GM12878 (cell line): Measurements from ENCODE around the gene KLF7. TPM values are rescaled to one million over a fixed set of nuclear protein-coding genes. Genes with fewer than 3 reads are reported as not detected.

Experiments used
- ATAC-seq: fragments of 200-7000 bp; cut with Tn5 transposase; 3 replicates; pipeline ENCODE4 v1.9.1; 2020; ENCODE audit warnings: mild to moderate bottlenecking, moderate library complexity
- BruUV-seq: library from RNA; stranded (reverse); fragments of 400-500 nt; replicated peaks from 2 replicates; lab custom pipeline; 2021; lab: Mats Ljungman, UMichigan
- CTCF ChIA-PET: fragments of 300-600 bp; sonication (Branson Sonifier 250); formaldehyde crosslinking; extraction: SDS; loops from one replicate; lab custom pipeline; 2021; ENCODE audit warnings: inconsistent platforms; lab: Yijun Ruan, JAX
- POLR2A ChIA-PET: fragments of 350-600 bp; formaldehyde crosslinking; extraction: SDS; loops from one replicate; lab custom pipeline; 2021; ENCODE audit warnings: inconsistent platforms; lab: Charles Lee
- RAD21 ChIA-PET: fragments of 300-600 bp; sonication (Branson Sonifier 250); formaldehyde crosslinking; loops from one replicate; lab custom pipeline; 2023; ENCODE audit warnings: antibody characterized with exemption; ENCODE audit not compliant: unreplicated experiment; lab: Charles Lee
- SMC1A ChIA-PET: fragments of 300-600 bp; sonication (Branson Sonifier 250); formaldehyde crosslinking; loops from one replicate; lab custom pipeline; 2023; ENCODE audit not compliant: unreplicated experiment, uncharacterized antibody; lab: Charles Lee
- DNase-seq: peaks from one replicate; pipeline ENCODE4 v3.0.0-alpha.2; 2011; ENCODE audit warnings: low read depth, low spot score
- FAIRE-seq: peaks from 3 replicates; lab custom pipeline; 2011; peaks lifted over from hg19 to GRCh38; lab: Jason Lieb, UNC
- H2AFZ ChIP-seq: 2 replicates; pipeline ENCODE4 v1.6.0; 2011; ENCODE audit warnings: low read depth, low read length, control low read depth; ENCODE audit not compliant: control insufficient read depth
- H3K27ac ChIP-seq: 2 replicates; pipeline ENCODE4 v1.5.1; 2011; ENCODE audit warnings: control low read depth; ENCODE audit not compliant: control insufficient read depth, insufficient read depth
- H3K27me3 ChIP-seq, 2 experiments: replicated peaks in 1 of 2; 2 replicates each; pipeline versions ENCODE4 v1.6.0 to v1.6.1; 2011; ENCODE audit warnings: low read length in 1 of 2; ENCODE audit not compliant: control insufficient read depth in 2 of 2, insufficient read depth in 2 of 2
- H3K36me3 ChIP-seq, 2 experiments: 2 replicates each; pipeline ENCODE4 v1.5.1; 2011; ENCODE audit warnings: low read length in 1 of 2; ENCODE audit not compliant: control insufficient read depth in 2 of 2, insufficient read depth in 2 of 2
- H3K4me1 ChIP-seq: 2 replicates; pipeline ENCODE4 v1.6.1; 2011; ENCODE audit warnings: mild to moderate bottlenecking, low read length, moderate library complexity, mixed read lengths; ENCODE audit not compliant: control insufficient read depth, insufficient read depth
- H3K4me2 ChIP-seq: 2 replicates; pipeline ENCODE4 v1.6.0; 2011; ENCODE audit warnings: control low read depth; ENCODE audit not compliant: control insufficient read depth, insufficient read depth
- H3K4me3 ChIP-seq: fragments of 200-600 bp; sonication (generic); 2 replicates; pipeline ENCODE4 v1.5.1; 2016
- H3K79me2 ChIP-seq: 2 replicates; pipeline ENCODE4 v1.6.0; 2011; ENCODE audit warnings: low read length; ENCODE audit not compliant: control insufficient read depth, insufficient read depth
- H3K9ac ChIP-seq: 2 replicates; pipeline ENCODE4 v1.8.0; 2011; ENCODE audit warnings: low read length, control low read depth, mixed read lengths; ENCODE audit not compliant: control insufficient read depth, insufficient read depth
- H3K9me3 ChIP-seq: replicated peaks from 3 replicates; pipeline ENCODE4 v1.5.1; 2011; ENCODE audit warnings: mild to moderate bottlenecking, low read length; ENCODE audit not compliant: control insufficient read depth, insufficient read depth
- H4K20me1 ChIP-seq: 2 replicates; pipeline ENCODE4 v1.6.0; 2011; ENCODE audit not compliant: control insufficient read depth, insufficient read depth
- BRCA1 ChIP-seq: IDR thresholded peaks from 2 replicates; pipeline ENCODE4 v1.6.1; 2011; ENCODE audit warnings: low read depth, low read length, improper control_type of control experiment
- CREM ChIP-seq: IDR thresholded peaks from 2 replicates; pipeline ENCODE4 v1.6.1; 2014; ENCODE audit warnings: antibody characterized with exemption, low read depth
- GATAD2B ChIP-seq: fragments of 450-650 bp; conservative IDR thresholded peaks from 2 replicates; pipeline ENCODE4 v1.6.1; 2017; ENCODE audit warnings: low read depth, mild to moderate bottlenecking, moderate library complexity
- HCFC1 ChIP-seq: fragments of 150-350 bp; IDR thresholded peaks from 2 replicates; pipeline ENCODE4 v1.6.1; 2014; ENCODE audit warnings: low read length
- HDAC6 ChIP-seq: fragments of 200-600 bp; sonication (generic); IDR thresholded peaks from one replicate; pipeline ENCODE4 v1.8.0; 2017; ENCODE audit warnings: antibody characterized with exemption; ENCODE audit not compliant: unreplicated experiment
- KAT2A ChIP-seq: conservative IDR thresholded peaks from 2 replicates; pipeline ENCODE4 v1.6.1; 2011; ENCODE audit warnings: low read depth, low read length; ENCODE audit not compliant: control insufficient read depth
- NR2C1 ChIP-seq: fragments of 450-650 bp; IDR thresholded peaks from 2 replicates; pipeline ENCODE4 v1.6.1; 2017; ENCODE audit warnings: antibody characterized with exemption, mild to moderate bottlenecking, moderate library complexity
- RCOR1 ChIP-seq: conservative IDR thresholded peaks from 2 replicates; pipeline ENCODE4 v1.6.1; 2012; ENCODE audit warnings: low read depth, low read length, improper control_type of control experiment
- SRF ChIP-seq, 2 experiments: IDR thresholded peaks; 2 replicates each; pipeline ENCODE4 v1.6.1; 2011; ENCODE audit warnings: low read depth in 2 of 2, low read length in 2 of 2, mild to moderate bottlenecking in 1 of 2, moderate library complexity in 1 of 2
- SUPT20H ChIP-seq: IDR thresholded peaks from 2 replicates; pipeline ENCODE4 v1.6.1; 2011; ENCODE audit warnings: low read depth, mild to moderate bottlenecking, low read length, moderate library complexity, borderline replicate concordance; ENCODE audit not compliant: control insufficient read depth
- TCF7 ChIP-seq: IDR thresholded peaks from 2 replicates; pipeline ENCODE4 v1.6.1; 2014; ENCODE audit warnings: antibody characterized with exemption, borderline replicate concordance
- YBX1 ChIP-seq: fragments of 450-650 bp; IDR thresholded peaks from 2 replicates; pipeline ENCODE4 v1.6.1; 2016; ENCODE audit warnings: antibody characterized with exemption
- ZBED1 ChIP-seq: IDR thresholded peaks from 2 replicates; pipeline ENCODE4 v1.6.1; 2016; ENCODE audit warnings: borderline replicate concordance
- ZNF207 ChIP-seq: fragments of 450-650 bp; IDR thresholded peaks from 2 replicates; pipeline ENCODE4 v1.6.1; 2014; ENCODE audit warnings: antibody characterized with exemption, mild to moderate bottlenecking, borderline replicate concordance
- WGBS: methylation state at CpG from one replicate; pipeline ENCODE4 v1.1.6; 2016; ENCODE audit warnings: low lambda C conversion rate; ENCODE audit not compliant: insufficient replicate concordance, insufficient coverage; ENCODE audit errors: missing lambda C conversion rate; 5-methylcytosine and 5-hydroxymethylcytosine counted together
- in situ Hi-C: fragments of 300-500 bp; cut with MboI; formaldehyde crosslinking; loops from 9 replicates; pipeline ENCODE4 v1.14.3; 2018; ENCODE audit warnings: mixed read lengths
- intact Hi-C: fragments of 100-400 bp; cut with micrococcal nuclease; formaldehyde crosslinking; loops from one replicate; pipeline ENCODE4 v1.14.2; 2022; ENCODE audit not compliant: unreplicated experiment
- polyA plus RNA-seq, 11 experiments: library from polyadenylated mRNA; depleted of rRNA in 4 of 11; unstranded in 6 of 11; stranded (reverse) in 5 of 11; fragments of >200 nt; fragmentation: Nextera tagmentation in 4 of 11; fragmentation: Illumina TruSeq in 1 of 11; extraction: Ambion mirVana in 4 of 11; extraction: Trizol in 1 of 11; gene quantifications; 1 replicate in 1 of 11; 2 replicates in 10 of 11; pipeline versions ENCODE4 v1.2.1 to v1.2.3, GENCODE V29; 2011 to 2016; ENCODE audit warnings: inconsistent platforms in 2 of 11, missing spikeins in 2 of 11, low read depth in 1 of 11
- total RNA-seq, 4 experiments: library from RNA; depleted of rRNA in 3 of 4; stranded (reverse); fragments of >200 nt in 3 of 4; fragmentation: Illumina TruSeq in 1 of 4; extraction: Trizol in 1 of 4; gene quantifications; 2 replicates each; pipeline versions ENCODE4 v1.2.1 to v1.2.3, GENCODE V29; 2013 to 2021
- TF ChIP-seq, protein P1 (sequence below): fragments of 450-650 bp; IDR thresholded peaks from 2 replicates; pipeline ENCODE4 v1.6.1; 2017; ENCODE audit warnings: antibody characterized with exemption, mild to moderate bottlenecking, moderate library complexity
- TF ChIP-seq, protein P2 (sequence below): fragments of 150-350 bp; IDR thresholded peaks from 2 replicates; pipeline ENCODE4 v1.6.1; 2016; ENCODE audit warnings: low read depth, low read length
- TF ChIP-seq, protein P3 (sequence below): fragments of 450-650 bp; formaldehyde crosslinking; IDR thresholded peaks from 2 replicates; pipeline ENCODE4 v1.4.0; 2022; ENCODE audit warnings: mild to moderate bottlenecking, moderate library complexity

KLF7 gene
- total and polyA plus RNA-seq, 10 of the 15 experiments (the other 5 are each of a cell fraction or from before 2014, with no cell fraction given) = 2.4 to 24.8 (median 8.5) TPM

DNA sequence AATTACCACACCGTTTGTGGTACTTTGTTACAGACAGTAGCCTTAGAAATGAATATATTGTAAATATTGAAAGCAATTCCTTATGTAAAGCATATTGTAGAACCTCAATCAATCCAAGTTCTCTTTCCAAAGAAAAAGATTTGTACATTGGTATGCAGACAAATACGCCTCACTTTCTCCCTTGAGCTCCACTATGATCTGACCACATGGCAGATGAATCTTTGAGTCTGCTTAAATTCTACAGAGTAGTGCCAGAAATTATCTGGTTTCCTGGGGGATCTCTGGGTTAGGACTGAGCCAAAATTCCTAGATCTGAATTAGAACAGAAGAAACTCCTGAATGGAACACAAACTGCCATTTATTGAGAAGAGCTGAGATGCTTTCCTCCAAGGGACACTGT, 127.4 kb downstream of the KLF7 start:
- no peaks in the 10 kb centered on the region for H3K27me3 ChIP-seq

More for the DNA sequence above, 127.4 kb downstream of the KLF7 start:
- WGBS = 36% methylated on average over 2 of the region's 2 CpGs
- Histone ChIP-seq H3K4me1 (no peaks in the 10 kb centered on the region), H3K9me3 (no peaks in the 10 kb centered on the region; the same call in 2 of the 3 replicates), H3K27ac (no peak overlapping the region), H3K79me2 (no peaks in the 10 kb centered on the region), H3K4me2 (no peak overlapping the region), H2AFZ (no peak overlapping the region), H3K36me3 (no peaks in the 10 kb centered on the region), H3K9ac (no peak overlapping the region), H3K4me3 (no peak overlapping the region), H4K20me1 (no peaks in the 10 kb centered on the region)
- FAIRE-seq = no peak
- RAD21 ChIA-PET = no interaction called here
- BruUV-seq = no TSS peak
- DNase-seq = no peak
- TF ChIP-seq, protein P1, sequence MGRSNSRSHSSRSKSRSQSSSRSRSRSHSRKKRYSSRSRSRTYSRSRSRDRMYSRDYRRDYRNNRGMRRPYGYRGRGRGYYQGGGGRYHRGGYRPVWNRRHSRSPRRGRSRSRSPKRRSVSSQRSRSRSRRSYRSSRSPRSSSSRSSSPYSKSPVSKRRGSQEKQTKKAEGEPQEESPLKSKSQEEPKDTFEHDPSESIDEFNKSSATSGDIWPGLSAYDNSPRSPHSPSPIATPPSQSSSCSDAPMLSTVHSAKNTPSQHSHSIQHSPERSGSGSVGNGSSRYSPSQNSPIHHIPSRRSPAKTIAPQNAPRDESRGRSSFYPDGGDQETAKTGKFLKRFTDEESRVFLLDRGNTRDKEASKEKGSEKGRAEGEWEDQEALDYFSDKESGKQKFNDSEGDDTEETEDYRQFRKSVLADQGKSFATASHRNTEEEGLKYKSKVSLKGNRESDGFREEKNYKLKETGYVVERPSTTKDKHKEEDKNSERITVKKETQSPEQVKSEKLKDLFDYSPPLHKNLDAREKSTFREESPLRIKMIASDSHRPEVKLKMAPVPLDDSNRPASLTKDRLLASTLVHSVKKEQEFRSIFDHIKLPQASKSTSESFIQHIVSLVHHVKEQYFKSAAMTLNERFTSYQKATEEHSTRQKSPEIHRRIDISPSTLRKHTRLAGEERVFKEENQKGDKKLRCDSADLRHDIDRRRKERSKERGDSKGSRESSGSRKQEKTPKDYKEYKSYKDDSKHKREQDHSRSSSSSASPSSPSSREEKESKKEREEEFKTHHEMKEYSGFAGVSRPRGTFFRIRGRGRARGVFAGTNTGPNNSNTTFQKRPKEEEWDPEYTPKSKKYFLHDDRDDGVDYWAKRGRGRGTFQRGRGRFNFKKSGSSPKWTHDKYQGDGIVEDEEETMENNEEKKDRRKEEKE = no peak
- TF ChIP-seq NR2C1 (no peak), BRCA1 (no peak), RCOR1 (no peak), KAT2A (no peak), TCF7 (no peak), SRF (IDR thresholded peaks at IDR 0.05; ENCODE audit: low read depth in 2 of 2, low read length in 2 of 2) (no peak), ZBED1 (no peak), ZNF207 (no peak), CREM (no peak), SUPT20H (no peak), HDAC6 (no peak), HCFC1 (no peak), GATAD2B (no peak), YBX1 (no peak)
- TF ChIP-seq, protein P2, sequence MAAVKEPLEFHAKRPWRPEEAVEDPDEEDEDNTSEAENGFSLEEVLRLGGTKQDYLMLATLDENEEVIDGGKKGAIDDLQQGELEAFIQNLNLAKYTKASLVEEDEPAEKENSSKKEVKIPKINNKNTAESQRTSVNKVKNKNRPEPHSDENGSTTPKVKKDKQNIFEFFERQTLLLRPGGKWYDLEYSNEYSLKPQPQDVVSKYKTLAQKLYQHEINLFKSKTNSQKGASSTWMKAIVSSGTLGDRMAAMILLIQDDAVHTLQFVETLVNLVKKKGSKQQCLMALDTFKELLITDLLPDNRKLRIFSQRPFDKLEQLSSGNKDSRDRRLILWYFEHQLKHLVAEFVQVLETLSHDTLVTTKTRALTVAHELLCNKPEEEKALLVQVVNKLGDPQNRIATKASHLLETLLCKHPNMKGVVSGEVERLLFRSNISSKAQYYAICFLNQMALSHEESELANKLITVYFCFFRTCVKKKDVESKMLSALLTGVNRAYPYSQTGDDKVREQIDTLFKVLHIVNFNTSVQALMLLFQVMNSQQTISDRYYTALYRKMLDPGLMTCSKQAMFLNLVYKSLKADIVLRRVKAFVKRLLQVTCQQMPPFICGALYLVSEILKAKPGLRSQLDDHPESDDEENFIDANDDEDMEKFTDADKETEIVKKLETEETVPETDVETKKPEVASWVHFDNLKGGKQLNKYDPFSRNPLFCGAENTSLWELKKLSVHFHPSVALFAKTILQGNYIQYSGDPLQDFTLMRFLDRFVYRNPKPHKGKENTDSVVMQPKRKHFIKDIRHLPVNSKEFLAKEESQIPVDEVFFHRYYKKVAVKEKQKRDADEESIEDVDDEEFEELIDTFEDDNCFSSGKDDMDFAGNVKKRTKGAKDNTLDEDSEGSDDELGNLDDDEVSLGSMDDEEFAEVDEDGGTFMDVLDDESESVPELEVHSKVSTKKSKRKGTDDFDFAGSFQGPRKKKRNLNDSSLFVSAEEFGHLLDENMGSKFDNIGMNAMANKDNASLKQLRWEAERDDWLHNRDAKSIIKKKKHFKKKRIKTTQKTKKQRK = no peak
- TF ChIP-seq, protein P3, sequence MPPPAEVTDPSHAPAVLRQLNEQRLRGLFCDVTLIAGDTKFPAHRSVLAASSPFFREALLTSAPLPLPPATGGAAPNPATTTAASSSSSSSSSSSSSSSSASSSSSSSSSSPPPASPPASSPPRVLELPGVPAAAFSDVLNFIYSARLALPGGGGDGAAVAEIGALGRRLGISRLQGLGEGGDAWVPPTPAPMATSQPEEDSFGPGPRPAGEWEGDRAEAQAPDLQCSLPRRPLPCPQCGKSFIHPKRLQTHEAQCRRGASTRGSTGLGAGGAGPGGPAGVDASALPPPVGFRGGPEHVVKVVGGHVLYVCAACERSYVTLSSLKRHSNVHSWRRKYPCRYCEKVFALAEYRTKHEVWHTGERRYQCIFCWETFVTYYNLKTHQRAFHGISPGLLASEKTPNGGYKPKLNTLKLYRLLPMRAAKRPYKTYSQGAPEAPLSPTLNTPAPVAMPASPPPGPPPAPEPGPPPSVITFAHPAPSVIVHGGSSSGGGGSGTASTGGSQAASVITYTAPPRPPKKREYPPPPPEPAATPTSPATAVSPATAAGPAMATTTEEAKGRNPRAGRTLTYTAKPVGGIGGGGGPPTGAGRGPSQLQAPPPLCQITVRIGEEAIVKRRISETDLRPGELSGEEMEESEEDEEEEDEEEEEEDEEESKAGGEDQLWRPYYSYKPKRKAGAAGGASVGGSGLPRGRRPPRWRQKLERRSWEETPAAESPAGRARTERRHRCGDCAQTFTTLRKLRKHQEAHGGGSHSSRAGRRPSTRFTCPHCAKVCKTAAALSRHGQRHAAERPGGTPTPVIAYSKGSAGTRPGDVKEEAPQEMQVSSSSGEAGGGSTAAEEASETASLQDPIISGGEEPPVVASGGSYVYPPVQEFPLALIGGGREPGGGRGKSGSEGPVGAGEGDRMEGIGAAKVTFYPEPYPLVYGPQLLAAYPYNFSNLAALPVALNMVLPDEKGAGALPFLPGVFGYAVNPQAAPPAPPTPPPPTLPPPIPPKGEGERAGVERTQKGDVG = no peak
- SMC1A ChIA-PET = no interaction called here
- ATAC-seq = no peak
- CTCF ChIA-PET = no interaction called here
- in situ Hi-C loops (no loop called here), intact Hi-C loops (no loop called here)
- POLR2A ChIA-PET = no interaction called here
